ENCODE measurements around the gene LAMC3.

DNA sequence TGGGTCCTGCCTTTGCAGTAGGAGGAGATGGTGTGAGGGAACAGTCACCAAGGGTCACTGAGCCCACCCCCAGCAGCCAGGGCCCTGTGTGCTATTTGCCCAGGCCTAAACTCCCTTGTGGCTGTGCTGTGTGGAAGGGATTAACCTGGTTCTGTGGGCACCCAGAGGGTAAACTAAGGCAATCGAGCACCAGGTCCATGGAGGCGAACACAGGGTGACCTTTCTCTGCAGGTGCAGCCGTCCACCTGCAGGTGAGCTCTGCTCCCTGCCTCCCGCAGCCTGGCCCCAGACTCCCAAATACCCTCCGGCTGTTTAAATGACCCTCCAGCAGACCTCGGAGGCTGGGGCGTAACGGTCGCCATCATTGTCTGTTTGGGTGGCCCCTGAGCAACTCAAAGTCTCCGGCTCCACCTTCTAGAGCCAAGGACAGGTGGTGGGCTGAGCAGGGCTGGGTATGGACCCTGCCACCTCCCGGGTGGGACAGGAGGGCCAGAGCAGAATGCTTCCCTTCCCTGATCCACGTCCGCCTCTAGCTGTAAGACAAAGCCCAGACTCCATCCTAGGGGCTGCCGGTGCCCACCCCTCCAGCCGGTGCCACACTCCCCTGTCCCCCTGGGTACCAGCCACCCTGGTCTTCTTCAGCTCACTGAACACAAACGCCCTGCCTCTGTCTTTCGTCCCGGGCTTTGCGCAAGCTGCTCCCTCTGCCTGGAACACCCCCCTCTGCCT is 35.9 kb upstream of the LAMC3 start:
- TF ChIP-seq POLR2AphosphoS5 (IDR thresholded peaks at IDR 0.05) (no peak), POLR2A (IDR thresholded peaks at IDR 0.05) (no peak)
- TF ChIP-seq, protein P1, sequence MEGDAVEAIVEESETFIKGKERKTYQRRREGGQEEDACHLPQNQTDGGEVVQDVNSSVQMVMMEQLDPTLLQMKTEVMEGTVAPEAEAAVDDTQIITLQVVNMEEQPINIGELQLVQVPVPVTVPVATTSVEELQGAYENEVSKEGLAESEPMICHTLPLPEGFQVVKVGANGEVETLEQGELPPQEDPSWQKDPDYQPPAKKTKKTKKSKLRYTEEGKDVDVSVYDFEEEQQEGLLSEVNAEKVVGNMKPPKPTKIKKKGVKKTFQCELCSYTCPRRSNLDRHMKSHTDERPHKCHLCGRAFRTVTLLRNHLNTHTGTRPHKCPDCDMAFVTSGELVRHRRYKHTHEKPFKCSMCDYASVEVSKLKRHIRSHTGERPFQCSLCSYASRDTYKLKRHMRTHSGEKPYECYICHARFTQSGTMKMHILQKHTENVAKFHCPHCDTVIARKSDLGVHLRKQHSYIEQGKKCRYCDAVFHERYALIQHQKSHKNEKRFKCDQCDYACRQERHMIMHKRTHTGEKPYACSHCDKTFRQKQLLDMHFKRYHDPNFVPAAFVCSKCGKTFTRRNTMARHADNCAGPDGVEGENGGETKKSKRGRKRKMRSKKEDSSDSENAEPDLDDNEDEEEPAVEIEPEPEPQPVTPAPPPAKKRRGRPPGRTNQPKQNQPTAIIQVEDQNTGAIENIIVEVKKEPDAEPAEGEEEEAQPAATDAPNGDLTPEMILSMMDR (IDR thresholded peaks at IDR 0.05), result no peak

All from stomach (tissue), 4 donors.